GM18520 (cell line): Measurements from ENCODE around the gene PSMD13.

ENCODE experiments used
- ATAC-seq: cut with Tn5 transposase; IDR thresholded peaks from one replicate; pipeline ENCODE4 v1.9.1; 2021; ENCODE audit not compliant: unreplicated experiment

PSMD13 gene

GRCh38 chr11:297586-298405 lies 61.0 kb downstream of the PSMD13 start:
- no peak for ATAC-seq

GRCh38 chr11:298406-299065 lies 61.8 kb downstream of the PSMD13 start:
- no peak for ATAC-seq

- ATAC-seq: no peak
Measured at GRCh38 chr11:299081-299891, 62.5 kb downstream of the PSMD13 start, which contains the start of gene IFITM5. TSS of gene IFITM5 (minus strand) at chr11:299526. CDS start at chr11:299490, 36 bp downstream.

GRCh38 chr11:299951-300735 lies 63.4 kb downstream of the PSMD13 start:
- no peak for ATAC-seq
